Activated B cell treated with CpG ODN at 0.5 μM for 24 hours (primary cell): ENCODE measurements around the gene PTGFRN. TPM values are rescaled to one million over a fixed set of nuclear protein-coding genes. Genes with fewer than 3 reads are reported as not detected.

Source experiments
- ATAC-seq: fragments of 200-7000 bp; cut with Tn5 transposase; one replicate; pipeline ENCODE4 v1.10.0; 2021; ENCODE audit warnings: low read depth, mild to moderate bottlenecking, moderate library complexity
- CTCF ChIA-PET: fragments of 350-600 bp; sonication (Branson Sonifier 250); formaldehyde crosslinking; loops from one replicate; lab custom pipeline; 2021; ENCODE audit warnings: antibody characterized with exemption; lab: Charles Lee
- POLR2A ChIA-PET: fragments of 350-600 bp; sonication (Branson Sonifier 250); formaldehyde crosslinking; loops from one replicate; lab custom pipeline; 2021; ENCODE audit warnings: antibody characterized with exemption; lab: Charles Lee
- DNase-seq: peaks from one replicate; pipeline ENCODE4 v3.0.0; 2022
- H3K27ac Mint-ChIP-seq: one replicate; pipeline ENCODE4 v1.8.0; 2020; ENCODE audit warnings: mixed read lengths
- H3K27me3 Mint-ChIP-seq: one replicate; pipeline ENCODE4 v1.8.0; 2021; ENCODE audit warnings: mixed read lengths
- H3K36me3 Mint-ChIP-seq: one replicate; pipeline ENCODE4 v1.8.0; 2021; ENCODE audit warnings: low read depth, mixed read lengths
- H3K4me1 Mint-ChIP-seq: one replicate; pipeline ENCODE4 v1.8.0; 2021; ENCODE audit warnings: mixed read lengths
- H3K4me3 Mint-ChIP-seq: one replicate; pipeline ENCODE4 v1.8.0; 2020; ENCODE audit warnings: mild to moderate bottlenecking, mixed read lengths
- H3K9me3 Mint-ChIP-seq: one replicate; pipeline ENCODE4 v1.8.0; 2020; ENCODE audit warnings: mixed read lengths
- intact Hi-C: fragments of 100-400 bp; cut with micrococcal nuclease; formaldehyde crosslinking; loops from one replicate; pipeline ENCODE4 v1.15.1; 2024
- total RNA-seq: library from RNA; stranded (reverse); gene quantifications from 2 replicates; pipeline ENCODE4 v1.2.3, GENCODE V29; 2022
- TF ChIP-seq, protein P1 (sequence below): fragments of 200-600 bp; IDR thresholded peaks from one replicate; pipeline ENCODE4 v1.8.0; 2022; ENCODE audit warnings: antibody characterized with exemption, mild to moderate bottlenecking

The PTGFRN gene
- total RNA-seq, 1 donor from 2014 or later, result not detected

- no peaks in the 10 kb centered on the region for H3K4me1 Mint-ChIP-seq
- TF ChIP-seq, protein P1, sequence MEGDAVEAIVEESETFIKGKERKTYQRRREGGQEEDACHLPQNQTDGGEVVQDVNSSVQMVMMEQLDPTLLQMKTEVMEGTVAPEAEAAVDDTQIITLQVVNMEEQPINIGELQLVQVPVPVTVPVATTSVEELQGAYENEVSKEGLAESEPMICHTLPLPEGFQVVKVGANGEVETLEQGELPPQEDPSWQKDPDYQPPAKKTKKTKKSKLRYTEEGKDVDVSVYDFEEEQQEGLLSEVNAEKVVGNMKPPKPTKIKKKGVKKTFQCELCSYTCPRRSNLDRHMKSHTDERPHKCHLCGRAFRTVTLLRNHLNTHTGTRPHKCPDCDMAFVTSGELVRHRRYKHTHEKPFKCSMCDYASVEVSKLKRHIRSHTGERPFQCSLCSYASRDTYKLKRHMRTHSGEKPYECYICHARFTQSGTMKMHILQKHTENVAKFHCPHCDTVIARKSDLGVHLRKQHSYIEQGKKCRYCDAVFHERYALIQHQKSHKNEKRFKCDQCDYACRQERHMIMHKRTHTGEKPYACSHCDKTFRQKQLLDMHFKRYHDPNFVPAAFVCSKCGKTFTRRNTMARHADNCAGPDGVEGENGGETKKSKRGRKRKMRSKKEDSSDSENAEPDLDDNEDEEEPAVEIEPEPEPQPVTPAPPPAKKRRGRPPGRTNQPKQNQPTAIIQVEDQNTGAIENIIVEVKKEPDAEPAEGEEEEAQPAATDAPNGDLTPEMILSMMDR, result no peak
- ATAC-seq (no peak), DNase-seq (no peak)
- intact Hi-C loops, result no loop called here
- POLR2A ChIA-PET, result no interaction called here
- H3K36me3 Mint-ChIP-seq, result no peaks in the 10 kb centered on the region
- H3K27me3 Mint-ChIP-seq, result peaks cover 3% of the 10 kb centered on the region
- no peak overlapping the region for H3K4me3 Mint-ChIP-seq
- no peaks in the 10 kb centered on the region for H3K9me3 Mint-ChIP-seq
- CTCF ChIA-PET, result no interaction called here
- H3K27ac Mint-ChIP-seq, result no peak overlapping the region
These were observed 83.6 kb downstream of the PTGFRN start for GRCh38 chr1:116993286-116993685.

GRCh38 chr1:116994411-116994810, 84.7 kb downstream of the PTGFRN start:
- Mint-ChIP-seq H3K9me3 (no peaks in the 10 kb centered on the region), H3K36me3 (no peaks in the 10 kb centered on the region), H3K4me3 (no peak overlapping the region), H3K4me1 (no peaks in the 10 kb centered on the region), H3K27me3 (peaks cover 3% of the 10 kb centered on the region), H3K27ac (no peak overlapping the region)
- ChIA-PET POLR2A (no interaction called here), CTCF (no interaction called here)
- intact Hi-C loops, result no loop called here
- TF ChIP-seq, protein P1, result no peak
- ATAC-seq (no peak), DNase-seq (no peak)

DNA sequence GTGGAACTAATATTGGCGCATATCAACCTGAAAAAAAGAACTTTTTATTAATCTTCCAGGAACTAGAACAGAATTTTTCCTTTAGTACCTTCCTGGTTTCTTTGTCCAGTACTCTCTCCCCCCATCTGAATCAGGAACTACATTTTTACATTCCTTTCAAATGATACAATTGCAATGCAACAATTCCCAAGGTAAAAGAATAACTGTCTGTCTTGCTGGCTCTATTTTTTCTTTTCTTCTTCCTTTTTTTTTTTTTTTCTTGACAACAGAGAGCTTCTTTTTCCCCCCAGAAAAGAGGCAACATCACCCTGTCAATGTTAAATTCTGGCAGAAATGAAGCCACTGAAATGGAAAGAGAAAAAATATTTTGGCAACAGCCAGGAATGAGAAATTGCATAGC, 87.3 kb downstream of the PTGFRN start:
- intact Hi-C loops, result no loop called here
- Mint-ChIP-seq H3K27ac (no peak overlapping the region), H3K4me1 (peaks cover 15% of the 10 kb centered on the region), H3K36me3 (no peaks in the 10 kb centered on the region), H3K27me3 (peaks cover 3% of the 10 kb centered on the region), H3K9me3 (no peaks in the 10 kb centered on the region), H3K4me3 (no peak overlapping the region)
- TF ChIP-seq, protein P1, result no peak
- no peak for ATAC-seq
- POLR2A ChIA-PET, result no interaction called here
- CTCF ChIA-PET, result no interaction called here
- DNase-seq, result no peak

- intact Hi-C loops, result no loop called here
- ChIA-PET CTCF (no interaction called here), POLR2A (no interaction called here)
- no peak for ATAC-seq
- DNase-seq, result no peak
- TF ChIP-seq, protein P1, result no peak
- Mint-ChIP-seq H3K4me1 (peaks cover 19% of the 10 kb centered on the region), H3K27ac (no peak overlapping the region), H3K27me3 (peaks cover 3% of the 10 kb centered on the region), H3K4me3 (no peak overlapping the region), H3K36me3 (no peaks in the 10 kb centered on the region), H3K9me3 (no peaks in the 10 kb centered on the region)
These were observed 87.9 kb downstream of the PTGFRN start for GRCh38 chr1:116997636-116998035.

GRCh38 chr1:116999596-116999995, 89.9 kb downstream of the PTGFRN start:
- TF ChIP-seq, protein P1, result no peak
- no peak for DNase-seq
- ChIA-PET POLR2A (no interaction called here), CTCF (no interaction called here)
- Mint-ChIP-seq H3K4me1 (peaks cover 25% of the 10 kb centered on the region), H3K27ac (no peak overlapping the region), H3K27me3 (no peaks in the 10 kb centered on the region), H3K9me3 (no peaks in the 10 kb centered on the region), H3K36me3 (no peaks in the 10 kb centered on the region), H3K4me3 (no peak overlapping the region)
- no peak for ATAC-seq
- intact Hi-C loops, result no loop called here
